Ramos (cell line): Measurements from ENCODE around the gene TRAPPC3.

ENCODE experiments used
- in situ Hi-C: fragments of 300-500 bp; cut with MboI; formaldehyde crosslinking; loops from one replicate; pipeline ENCODE4 v1.14.3; 2022; ENCODE audit warnings: low sequenced_read_pairs; ENCODE audit not compliant: unreplicated experiment

The TRAPPC3 gene

DNA sequence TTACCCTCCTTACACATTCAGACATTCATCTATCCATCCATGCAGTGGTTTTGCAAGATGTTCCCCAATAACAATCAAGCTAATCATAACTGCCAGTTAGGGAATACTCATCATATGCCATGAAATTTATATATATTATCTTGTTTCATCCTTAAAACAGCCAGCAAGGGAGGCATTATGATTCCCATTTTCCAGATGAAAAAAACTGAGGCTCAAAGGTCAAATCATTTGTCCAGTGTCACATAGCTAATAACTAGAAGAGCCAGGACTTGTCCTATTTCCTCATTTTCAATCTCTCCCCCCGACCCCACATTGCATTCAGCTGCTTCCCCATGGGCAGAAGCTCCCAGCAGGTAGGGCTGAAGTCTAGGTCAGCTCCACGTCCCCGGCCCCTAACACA, 17.3 kb downstream of the TRAPPC3 start:
- in situ Hi-C loops = no loop called here

DNA sequence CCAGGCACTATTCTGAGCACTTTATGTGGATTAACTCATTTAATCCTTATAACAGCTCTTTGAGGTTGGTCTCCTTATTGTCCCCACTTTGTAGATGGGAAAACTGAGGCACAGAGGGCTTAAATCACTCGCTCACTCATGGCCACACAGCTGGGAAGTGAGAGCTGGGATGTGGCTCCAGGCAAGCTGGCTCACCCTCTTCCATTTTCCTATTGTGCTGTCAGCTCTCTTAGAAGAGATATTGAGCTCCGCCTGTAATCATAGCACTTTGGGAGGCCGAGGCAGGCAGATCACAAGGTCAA, 20.4 kb downstream of the TRAPPC3 start:
- in situ Hi-C loops = no loop called here

DNA sequence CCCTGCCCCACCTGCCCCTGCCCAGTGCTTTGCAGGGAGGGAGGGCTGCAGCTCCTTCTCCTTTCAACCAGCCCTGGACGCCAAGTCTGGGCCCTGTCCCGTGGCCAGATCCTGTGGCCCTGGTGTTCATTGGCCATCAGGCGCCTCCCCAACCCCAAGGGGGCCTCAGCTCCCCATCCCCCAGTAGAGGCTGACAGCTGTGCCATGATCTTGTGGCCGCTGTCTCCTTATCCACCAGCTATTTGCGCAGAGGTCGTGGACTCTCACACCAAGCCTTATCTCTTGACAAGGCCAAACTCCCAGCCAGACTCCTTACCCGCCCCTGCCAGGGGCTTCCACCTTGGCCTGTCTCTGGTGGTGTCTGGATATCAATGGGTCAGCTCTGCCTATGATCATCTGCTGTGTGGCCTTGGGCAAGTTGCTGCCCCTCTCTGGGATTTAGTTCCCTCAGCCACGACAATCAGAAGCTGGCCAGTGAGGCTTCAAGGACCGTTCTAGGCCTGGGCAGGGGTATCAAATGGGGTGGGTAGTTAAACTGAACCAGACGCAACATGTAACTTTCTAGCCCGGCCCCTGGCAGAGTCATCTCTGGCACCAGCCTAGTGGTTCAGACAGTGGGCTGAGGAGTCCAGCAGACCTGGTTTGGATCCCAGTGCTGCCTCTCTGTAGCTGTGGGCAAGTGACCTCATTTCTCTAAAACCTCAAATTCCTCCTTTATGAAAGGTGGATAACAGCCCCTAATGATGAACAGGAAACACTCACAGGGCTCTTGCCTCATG, 21.0 kb downstream of the TRAPPC3 start:
- in situ Hi-C loops = no loop called here

DNA sequence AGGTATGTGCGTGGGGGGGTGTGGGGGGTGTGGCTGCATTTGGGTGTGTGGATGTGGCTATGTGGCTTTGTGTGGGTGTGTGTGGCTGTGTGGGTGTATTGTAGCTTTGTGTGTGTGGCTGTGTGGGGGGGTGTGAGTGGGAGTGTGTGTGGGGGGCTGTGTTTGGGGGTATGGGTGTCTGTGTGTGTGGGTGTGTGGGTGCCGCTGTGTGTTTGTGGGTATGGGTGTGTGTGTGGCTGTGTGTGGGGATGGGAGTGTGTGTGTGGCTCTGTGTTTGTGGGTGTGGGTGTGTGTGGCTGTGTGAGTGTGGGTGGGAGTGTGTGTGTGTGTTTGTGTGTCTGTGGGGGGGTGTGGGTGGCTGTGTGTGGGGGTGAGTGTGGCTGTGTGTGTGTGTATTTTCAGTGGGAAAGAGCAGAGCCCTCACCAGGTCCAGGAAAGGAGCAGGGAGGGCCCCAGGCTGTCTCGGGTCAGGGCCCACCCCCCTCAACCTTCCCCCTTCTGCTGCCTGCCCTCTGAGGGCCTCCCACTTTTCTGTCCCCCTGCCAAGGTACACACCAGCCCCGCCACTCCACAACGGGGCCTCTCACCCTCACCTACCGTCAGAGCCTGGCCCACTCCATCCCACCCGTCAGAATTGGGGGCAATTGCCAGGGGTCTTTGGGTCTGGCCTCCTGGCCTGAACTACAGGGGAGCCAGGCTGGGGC, 22.3 kb downstream of the TRAPPC3 start:
- in situ Hi-C loops = no loop called here

DNA sequence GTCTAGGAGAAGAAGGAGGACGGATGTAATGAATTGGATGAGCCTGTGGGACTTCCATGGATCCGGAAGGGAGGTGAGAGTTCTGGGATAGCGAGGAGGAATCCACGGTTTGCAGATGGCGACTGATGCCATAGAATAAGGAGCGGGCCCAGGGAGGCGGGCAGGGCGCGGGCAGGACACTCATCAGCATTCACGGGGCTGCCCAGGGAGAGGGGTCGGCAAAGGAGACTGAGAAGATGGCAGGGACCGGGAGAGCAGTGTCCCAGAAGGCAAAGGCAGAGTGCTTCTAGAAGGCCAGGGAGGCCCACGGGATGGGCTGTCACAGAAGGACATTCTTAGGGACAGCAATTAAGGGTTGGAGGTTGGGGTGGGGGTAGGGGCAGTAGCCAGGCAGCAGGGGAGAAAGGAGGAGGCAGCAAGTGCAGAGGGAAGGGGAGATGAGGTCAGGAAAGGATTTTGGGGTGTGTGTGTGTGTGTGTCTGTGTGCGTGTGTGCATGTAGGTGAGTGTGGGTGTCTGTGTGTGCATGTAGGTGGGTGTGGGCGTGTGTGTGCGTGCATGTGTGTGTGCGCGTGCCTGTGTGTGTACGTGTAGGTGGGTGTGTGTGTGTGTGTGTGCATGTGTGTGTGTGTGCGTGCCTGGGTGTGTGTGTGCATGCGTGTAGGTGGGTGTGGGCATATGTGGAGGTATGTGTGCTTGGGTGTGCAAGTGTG, 23.1 kb downstream of the TRAPPC3 start:
- in situ Hi-C loops = no loop called here

DNA sequence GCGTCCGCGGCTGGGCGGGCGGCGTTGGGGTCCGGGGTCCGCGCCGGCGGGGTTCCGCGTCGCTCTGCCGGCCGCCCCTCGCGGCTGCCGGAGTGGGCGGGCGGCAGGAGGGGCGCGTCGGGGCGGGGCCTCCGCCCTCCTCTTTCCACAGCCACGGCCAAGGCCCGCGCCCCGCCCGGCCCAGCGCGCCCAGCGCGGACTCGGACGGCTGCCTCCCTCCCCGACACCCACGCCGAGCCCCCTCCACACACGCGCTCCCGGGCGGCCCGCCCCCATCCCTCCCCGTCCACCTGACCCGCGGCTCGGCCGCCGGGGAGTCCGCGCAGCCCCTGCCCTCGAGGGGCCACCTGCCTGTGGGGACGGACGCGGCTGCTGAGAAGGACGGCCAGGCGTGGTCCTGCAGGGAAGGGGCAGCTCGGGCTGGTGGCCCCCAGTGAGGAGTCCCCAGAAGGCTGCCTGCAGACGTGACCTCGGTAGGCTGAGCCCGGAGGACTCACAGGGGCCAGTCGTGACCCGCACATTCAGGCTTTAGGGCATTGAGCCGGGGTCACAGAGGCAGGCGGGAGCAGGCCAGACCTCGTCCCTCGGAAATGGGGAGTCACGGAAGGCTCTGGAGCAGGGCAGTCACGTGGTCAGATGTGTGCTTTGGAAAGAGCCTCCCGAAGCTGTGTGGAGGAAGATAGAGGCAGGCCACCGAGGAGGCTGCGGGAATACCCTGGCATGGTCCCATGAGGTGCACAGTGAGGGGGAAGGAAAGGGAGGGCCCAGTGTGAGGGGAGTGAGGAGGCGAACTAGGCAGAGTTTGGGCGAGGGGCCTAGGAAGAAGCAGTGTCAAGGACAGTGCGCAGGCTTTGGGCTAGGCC, 23.9 kb downstream of the TRAPPC3 start, which contains the start of gene COL8A2:
COL8A2 (minus strand) TSS at position 94 of the 863 bp plus-strand sequence. CDS start 24,980 bp downstream, outside the sequence.
- in situ Hi-C loops = no loop called here

DNA sequence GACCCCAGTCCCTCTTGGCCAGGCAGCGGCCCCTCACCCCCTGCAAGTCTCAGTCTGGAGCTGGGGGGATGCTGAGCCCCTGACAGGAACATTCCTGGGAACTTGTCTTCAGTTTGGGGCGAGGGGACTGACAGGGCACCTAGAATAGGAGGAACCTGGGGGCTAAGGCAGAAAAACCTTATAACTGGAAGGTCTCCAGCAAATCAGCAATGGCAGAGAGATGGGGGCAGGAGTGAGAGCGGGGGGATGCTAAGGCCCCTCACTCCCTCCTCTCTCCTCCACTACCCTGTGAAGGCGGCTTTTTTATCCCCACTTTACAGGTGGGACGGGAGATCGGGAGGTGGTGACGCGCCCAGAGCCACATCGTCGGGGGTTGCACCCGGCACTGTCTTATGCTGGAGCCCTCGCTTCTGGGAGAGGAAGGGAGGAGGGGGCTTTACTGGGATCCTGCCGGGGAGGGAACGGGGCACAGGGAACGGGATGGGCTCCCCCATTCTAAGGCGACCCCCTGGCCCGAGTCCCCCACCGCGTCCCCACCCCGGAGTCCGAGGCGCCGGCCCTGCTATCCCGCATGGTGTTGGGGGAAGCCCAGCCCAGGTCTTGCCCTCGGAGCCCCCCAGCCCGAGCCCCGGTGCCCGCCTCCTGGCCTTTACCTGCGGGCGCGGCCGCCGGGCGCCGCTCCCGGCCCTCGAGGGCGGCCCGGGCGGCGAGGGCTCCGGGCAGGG, 24.7 kb downstream of the TRAPPC3 start:
- in situ Hi-C loops = no loop called here

DNA sequence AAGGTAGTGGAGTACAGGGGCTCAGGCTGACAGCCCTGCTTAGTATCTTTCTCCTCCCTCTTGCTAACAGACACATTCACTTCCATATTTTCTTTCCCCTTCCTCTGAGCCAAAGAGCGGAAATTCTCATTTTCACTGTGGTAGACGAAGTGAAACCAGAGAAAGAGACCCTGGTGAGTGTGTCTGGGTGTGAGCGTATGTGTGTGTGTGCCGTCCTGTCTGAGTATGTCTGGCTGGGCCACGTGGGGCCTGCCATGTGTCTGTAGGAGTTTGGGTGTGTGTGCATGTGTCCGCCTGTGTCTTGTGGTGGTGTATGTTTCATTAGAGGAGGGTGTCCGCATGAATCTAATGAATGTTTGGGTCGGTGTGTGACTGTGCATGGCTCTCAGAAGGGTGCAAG, 25.9 kb downstream of the TRAPPC3 start:
- in situ Hi-C loops = no loop called here

DNA sequence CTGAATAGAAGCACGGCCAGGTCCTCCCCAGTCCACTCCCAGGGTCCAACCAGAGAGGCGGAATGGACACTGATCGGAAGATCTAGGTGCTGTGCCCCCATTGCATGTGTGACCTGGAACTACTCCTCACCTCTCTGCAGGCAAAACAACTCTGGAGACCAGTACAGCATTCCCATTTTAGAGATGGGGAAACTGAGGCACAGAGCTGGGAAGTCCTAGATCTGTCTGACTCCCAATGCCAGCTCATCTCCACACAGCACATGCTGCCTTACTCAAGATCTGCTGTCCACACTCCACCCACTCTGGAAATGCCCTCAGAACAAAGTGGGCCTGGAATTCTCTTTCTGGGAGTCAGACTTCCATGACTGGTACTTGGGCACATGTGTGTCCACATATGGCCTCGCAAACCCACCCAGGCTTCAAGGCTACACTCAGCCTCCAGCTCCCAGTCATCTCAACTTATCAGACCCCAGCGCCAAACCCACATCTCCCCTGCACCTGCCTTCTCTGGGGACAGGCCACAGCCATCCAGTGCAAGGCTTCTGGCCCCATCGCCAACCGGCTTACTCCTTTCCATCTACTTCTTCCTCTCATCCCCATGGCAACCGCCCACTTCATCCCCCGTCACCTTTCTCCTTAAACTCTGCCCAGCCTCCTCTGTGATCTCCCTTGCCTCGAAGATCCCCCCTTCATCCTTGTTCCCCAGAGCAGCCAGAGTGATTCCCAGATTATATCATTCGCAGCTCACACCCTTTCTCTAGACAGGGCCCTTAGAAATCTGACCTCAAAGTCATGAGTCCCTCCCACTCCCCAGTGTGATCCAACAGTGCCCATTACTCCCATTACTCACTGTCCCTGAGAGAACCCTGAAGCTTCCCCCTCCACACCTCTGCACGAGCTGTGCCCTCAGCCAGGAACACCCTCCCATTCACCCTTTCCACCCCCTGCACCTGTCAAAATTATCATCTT, 26.9 kb downstream of the TRAPPC3 start:
- in situ Hi-C loops = no loop called here

DNA sequence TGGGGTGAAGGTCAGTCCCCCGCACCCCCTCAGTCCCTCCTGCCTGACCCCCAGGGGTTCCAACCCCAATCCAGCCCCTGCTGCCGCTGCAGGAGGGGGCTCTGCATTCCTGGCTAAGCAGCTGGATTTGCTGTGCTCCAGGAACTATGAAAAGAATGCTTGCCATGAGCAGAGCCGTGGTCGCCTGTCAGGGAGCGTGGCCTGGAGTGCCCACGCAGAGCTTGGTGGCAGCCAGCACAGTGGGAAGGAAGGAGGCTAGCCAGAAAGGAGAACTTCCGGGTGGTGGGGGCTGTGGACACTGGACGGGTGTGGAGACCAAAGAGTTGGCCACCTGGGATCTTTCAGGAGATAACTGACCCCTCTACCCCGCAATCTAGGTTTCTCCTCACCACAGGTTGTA, 29.8 kb downstream of the TRAPPC3 start:
- in situ Hi-C loops = no loop called here

DNA sequence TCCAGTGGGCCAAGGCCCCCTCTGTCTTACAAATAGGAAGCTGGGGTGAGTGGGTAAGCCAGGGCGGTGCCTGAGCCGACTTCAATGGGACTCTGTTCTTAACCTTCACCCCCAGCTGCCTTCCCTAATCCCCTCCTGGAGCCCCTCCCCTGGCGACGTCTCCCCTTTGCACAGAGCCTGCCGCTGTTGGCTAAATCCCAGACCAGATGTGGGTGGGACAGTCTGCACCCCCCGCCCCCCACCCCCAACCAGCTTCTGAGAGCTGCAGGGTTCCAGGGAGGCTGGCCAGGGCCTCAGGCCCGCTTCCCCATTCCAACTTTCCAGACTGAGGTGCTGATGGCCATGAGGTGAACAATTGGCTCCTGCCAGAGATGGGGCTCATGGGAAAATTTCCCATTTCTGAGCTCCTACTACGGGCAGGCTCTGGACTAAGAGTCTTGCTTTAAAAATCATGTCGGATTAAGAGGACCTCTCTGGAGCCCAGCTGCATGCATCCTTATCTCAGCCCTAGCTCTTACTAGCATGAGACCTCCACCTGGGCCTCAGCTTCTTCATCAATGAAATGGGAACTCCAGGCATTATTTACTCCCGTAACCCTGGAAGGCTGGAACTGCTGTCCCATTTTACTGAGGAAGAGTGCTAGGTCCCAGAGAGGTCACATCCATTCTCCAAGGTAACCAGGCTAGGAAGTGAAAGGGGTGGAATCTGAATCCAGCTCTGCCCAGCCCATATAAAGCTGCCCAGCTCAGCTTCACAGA, 30.7 kb downstream of the TRAPPC3 start:
- in situ Hi-C loops = no loop called here

DNA sequence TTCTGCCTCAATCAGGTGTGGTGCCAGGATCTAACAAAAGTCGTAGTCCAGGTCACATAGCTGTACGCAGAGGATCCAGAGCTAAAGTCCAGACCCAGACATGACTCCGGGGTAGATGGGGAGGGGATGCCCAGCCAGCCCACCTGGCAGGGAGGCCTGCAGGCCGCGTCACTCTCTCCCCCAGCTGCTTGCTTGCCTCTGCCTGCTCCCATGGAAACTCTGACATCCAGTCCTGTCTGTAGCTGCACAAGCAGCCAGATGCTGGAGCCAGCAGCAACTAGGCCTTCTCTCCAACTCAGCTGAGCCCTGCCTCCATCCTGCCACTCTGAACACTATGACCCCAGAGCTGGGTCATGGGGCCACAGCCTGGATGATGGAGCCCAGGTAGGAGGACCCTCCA, 32.4 kb downstream of the TRAPPC3 start:
- in situ Hi-C loops = no loop called here

DNA sequence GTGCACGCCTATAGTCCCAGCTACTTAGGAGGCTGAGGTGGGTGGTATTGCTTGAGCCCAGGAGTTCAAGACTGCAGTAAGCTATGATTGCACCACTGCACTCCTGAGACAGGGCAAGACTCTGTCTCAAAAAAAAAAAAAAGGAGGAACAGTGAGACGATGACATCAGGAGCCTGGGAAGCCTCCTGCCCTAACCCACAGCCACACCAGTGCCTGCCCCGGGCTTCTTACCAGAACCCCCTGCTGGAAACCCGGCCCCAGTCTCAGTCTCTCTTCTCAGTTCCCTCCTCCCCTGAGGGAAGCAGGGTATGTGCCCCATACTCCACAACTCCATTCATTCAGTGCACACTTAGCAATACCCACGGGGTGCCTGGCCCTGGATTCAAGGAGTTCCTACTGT, 33.4 kb downstream of the TRAPPC3 start:
- in situ Hi-C loops = no loop called here

DNA sequence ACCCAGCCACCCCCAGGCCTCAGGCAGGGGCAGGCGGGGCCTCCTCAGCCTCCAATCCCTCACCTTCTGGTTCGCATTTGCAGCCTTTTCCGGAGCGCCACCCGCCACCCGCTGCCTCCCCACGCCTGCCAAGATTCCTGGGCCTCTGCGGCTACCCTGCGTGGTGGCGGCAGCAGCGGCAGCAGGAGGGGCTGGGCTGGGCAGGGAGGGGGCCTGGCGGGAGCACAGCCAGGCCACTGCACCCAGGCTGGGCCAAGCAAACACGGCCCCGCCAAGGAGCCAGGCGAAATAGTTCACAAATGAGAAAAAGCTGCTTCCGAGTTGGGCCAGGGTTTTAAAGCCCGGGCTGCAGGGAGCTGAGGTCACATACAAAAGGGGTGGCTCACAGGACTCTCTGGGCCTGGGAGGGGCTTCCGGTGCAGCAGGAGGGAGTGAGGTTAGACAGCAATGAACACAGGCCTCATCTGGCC, 34.1 kb downstream of the TRAPPC3 start:
- in situ Hi-C loops = no loop called here

DNA sequence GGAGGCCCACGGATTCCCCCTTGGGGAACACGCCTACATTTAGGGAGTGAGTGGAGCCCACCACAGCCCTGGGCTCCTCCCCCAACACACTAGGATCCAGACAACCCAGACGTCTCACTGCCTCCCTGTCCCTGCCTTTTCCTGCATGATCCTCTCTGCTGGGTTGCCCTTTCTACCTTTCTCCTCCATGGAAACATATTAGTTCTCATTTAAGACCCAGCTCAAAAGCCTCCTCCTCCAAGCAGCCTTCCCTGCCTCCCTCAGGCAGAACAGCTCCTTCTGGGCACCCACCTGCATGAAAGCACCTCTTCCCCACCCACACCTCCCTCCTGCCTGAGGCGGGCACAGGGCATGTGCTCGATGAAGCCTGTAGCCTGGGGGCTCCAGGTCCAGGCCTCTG, 34.9 kb downstream of the TRAPPC3 start:
- in situ Hi-C loops = no loop called here

DNA sequence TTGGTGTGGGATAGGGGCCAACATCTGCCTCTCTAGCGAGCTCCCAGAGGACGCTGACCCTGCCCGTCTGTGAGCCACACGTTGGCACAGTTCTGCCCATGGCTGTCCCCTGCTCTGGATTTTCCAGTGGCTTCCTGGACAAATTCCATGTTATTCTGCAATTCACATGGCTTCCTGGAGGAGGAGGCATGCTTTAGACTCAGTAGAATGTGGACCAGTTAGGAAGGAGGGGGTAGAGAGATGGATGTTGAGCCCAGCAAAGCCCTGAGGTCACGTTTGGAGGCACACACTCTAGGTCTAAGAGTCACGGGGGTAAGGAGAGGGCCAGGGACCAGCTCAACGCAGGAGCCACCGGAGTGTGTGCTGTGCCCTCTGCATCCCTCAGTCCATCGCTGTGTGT, 36.5 kb downstream of the TRAPPC3 start:
- in situ Hi-C loops = no loop called here

DNA sequence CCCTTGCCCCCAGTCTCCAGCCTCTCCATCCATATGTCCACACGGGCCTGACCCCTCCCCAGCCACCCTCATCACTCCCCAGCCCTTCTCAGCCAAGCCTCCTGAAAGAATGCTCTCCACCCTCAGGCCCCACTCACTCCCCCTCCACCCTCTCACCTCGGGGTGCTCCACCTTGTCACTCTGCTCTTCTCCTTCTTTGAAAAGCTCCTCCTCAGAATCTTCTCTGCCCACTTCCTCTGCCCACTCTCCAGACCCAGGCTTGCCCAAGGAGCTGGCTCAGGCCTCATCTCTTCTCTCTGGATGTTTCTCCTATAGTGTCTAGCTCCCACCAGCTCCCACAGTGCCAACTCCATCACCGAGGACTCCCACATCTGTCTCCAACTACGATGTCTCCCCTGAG, 38.1 kb downstream of the TRAPPC3 start:
- in situ Hi-C loops = no loop called here
